HEK293T (cell line): ENCODE measurements around the gene RNF212.

Source experiments
- FOXA1 ChIP-seq: fragments of 450-650 bp; IDR thresholded peaks from 2 replicates; pipeline ENCODE4 v1.6.1; 2016; ENCODE audit warnings: mild to moderate bottlenecking
- TARDBP ChIP-seq: fragments of 450-650 bp; IDR thresholded peaks from 2 replicates; pipeline ENCODE4 v1.6.1; 2016

DNA sequence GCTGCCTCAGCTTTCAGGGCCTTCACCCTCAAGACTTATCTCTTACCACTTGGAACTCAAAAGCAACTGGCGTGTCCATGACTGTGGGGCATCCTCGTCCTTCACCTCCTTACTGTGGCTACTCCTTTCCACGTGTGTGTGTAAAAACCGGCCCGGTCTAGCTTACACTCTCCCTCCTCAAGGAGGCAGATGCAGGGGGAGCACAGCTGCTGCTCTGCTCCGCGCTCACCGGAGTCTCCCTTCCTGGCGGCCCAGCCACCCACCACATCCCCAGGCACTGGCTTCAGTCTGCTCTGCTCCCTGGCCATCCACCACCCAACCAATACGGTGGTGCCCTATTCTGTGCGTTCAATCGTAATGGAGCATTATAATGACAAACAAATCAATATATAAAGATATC is 8.3 kb downstream of the RNF212 start:
- TF ChIP-seq FOXA1 (no peak), TARDBP (no peak)
